Measurements from ENCODE around the gene CARS2.
"Not testable (repeated sequence)": the region's sequence is repeated elsewhere in the genome, so short reads cannot be mapped to it uniquely, and the experiment has no call there.

The CARS2 gene

DNA sequence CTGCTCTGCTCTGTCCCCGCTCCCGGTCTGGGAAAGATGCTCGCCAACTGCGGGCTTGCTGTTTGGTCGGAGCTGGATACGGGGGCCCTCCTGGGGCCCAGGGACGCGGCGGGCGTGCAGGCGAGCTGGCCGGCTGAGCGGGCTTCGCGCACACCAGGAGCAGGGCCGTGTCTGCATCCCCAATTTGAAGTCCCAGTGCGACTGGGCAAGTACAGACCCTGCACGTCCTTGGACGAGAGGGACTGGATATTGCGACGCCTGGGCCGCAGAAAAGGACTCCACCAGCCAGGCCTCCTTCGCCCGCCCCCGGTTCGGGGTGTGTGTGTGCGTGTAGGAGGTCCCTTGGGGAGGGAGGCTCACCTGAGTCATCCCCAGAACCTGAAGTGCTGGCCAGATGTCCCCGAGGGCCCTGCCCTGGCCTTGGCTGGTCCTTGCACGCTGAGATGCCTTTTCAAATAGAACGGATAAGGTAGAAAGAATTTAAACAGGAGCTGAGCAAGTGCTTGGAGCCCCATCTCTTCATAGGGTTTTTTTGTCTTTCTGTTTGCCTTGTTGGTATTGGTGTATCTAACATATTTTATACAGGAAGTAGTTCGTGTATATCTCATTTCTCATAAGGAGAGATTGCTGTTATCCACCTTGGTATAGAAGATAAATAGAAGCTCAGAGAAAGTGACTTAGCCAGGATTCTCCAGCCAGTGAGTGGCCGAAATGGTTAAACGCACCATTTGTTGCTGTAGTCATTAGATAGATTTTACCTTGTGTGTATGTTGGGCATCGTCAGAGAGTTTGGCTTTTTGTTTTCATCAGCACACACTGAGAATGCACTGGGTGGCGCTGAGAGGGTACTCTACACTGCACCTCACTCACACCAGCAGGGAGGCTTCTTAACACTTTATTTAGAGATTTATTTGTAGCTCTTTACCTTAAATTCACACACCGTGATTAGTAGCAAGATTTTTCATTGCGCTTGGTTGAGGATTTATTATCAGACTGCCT lies 89.5 kb downstream of the CARS2 start:
- DNase-seq (ENCODE audit: low spot score), result peak; percentile 75

DNA sequence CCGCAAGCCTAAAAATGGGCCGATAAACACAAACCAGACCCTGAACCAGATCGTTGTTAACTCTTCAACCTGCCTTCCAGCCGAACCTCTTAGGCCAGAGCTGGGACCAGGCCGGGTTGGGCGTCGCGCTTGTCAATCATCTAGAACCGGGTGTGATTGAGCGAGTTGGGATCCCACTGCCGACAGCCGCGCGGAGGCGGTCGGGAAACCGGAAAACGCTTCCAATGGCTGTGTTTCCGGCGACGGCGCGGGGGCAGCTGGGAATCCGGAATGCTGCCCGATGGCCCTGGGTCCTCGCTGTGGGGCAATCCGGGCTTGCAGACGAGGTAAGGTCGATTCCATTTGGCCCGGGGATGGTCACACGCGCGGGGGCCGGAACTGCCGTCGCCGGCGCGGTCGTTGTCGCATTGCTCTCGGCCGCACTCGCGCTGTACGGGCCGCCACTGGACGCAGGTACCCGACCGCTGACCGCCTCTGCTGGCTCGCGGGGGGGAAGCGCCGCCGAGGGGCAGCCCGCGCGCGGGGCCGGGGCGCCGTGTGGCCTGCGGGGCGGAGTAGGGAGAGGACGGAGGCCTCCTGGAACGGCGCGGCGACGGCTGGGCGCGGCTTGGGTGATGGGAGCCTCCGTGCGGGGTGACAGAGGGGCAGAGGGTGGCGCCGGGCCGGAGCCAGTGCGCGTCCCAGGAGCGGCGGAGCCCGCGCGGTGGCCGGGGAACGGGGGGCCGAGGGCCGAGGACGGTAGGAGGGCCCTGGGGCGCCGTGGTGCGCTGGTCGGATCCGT lies 90.4 kb downstream of the CARS2 start, which contains the start of gene NAXD:
Gene NAXD, plus strand, starts transcription at position 224 of the 781 bp plus-strand sequence. Its CDS starts 57 bp downstream, at position 281.
- peak; percentile 96 for DNase-seq (ENCODE audit: low spot score)

DNA sequence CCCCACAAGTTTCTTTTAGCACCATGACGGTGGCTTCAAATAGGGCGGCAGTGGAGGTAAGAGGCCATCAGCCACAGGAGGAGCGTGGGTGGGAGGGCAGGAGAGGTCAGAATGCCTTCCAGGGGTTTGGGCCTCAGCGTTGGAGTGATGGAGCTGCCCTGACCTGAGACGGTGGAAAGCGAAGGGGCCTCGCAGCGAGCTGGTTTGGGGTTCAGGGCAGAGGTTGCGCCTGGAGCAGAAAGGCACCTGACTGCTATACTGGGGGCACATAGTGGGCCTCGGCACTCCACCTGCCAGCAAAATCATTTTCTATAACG lies 91.0 kb downstream of the CARS2 start:
- no peak for DNase-seq (ENCODE audit: low spot score)

DNA sequence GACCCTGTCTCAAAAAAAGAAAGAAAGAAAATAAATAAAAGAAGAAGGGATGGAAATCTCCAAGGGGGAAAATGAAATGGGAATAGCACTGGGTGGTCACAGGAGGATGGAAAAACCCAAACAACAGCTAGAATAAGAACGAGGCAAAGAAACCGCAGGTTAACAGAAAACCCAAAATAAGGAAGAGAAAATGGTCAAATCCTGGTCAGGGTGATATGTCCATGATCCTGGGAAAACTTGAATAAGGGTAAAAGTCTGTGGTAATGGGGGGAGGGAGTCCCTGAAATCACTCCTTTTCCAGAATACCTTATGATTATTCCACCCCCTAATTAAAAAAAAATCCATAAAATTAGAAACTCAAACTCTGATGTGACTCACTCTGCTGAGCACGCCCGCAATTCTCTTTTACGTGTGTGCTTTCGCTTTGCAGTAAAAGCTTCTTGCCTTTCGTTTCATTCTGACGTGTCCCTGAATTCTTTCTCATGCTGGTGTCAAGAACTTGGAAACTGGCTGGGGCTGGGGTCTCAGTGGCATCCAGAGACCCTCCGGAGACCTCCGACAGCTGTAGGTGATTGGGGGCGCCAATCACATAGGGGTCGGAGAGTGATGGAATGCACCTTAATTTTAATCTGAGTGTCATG lies 94.8 kb downstream of the CARS2 start:
- peak; percentile 41 for DNase-seq (ENCODE audit: low spot score)

DNA sequence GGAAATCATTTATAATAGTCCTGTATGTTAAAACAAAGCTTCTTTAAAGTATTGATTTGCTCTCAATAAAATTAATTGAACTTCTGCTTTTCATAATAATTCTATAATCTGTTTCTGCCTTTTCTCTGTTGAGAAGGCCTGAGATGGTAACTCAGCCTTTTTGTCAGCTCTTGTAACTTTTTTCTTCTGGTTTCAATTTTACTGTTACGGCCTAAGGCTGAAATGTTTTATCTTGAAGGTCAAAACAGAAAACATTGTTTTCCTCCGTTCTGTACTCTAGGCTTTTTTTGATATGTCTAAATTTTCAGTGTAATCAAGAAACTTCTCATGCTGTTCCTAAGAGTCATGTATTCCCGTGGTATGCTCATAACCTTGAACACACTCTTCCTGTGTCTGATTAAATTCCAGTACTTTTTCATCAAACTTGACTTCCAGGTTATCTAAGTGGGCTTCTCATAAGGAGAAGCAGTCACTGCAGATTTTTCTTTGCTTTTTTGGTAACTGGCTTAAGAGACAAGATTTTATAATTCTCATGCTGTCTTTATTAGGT lies 98.2 kb downstream of the CARS2 start:
- no peak for DNase-seq (ENCODE audit: low spot score)

DNA sequence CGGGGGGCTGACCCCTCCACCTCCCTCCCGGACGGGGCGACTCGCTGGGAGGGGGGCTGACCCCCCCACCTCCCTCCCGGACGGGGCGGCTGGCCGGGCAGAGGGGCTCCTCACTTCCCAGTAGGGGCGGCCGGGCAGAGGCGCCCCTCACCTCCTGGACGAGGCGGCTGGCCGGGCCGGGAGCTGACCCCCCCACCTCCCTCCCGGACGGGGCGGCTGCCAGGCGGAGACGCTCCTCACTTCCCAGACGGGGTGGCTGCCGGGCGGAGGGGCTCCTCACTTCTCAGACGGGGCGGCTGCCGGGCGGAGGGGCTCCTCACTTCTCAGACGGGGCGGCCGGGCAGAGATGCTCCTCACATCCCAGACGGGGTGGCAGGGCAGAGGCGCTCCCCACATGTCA lies 99.6 kb downstream of the CARS2 start:
- not testable (repeated sequence) for DNase-seq (ENCODE audit: low spot score)

DNA sequence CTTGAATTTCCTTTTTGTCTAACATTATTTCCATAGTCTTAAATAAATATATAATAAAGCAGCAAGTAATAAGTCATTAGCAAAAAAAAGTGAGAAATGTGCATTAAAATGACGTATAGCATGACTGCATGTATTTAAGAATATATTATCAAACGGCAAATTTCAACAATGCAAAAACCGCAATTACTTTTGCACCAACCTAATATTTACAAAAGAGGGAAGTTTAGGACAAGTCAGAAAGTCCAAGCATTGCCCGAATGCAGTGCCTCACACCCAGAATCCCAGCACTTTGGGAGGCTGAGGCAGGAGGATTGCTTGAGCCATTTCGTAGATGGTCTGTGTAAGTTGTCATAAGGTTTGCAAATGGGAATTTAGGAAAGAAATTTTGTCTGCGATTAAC lies 100.8 kb downstream of the CARS2 start:
- DNase-seq (ENCODE audit: low spot score), result no peak

DNA sequence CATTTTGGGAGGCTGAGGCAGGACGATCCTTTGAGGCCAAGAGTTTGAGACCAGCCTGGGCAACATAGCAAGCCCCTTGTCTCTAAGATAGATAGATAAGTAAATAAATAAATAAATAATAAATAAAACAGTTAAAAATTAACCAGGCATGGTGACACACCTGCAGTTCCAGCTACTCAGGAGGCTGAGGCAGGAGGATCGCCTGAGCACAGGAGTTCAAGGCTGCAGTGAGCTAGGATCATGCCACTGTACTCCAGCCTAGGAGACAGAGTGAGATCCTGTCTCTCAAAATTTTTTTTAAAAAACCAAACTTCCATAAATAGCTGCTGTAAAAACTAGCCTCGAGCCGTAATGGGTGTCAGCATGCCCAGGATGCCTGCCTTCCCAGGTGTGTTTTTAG lies 104.9 kb downstream of the CARS2 start:
- no peak for DNase-seq (ENCODE audit: low spot score)

DNA sequence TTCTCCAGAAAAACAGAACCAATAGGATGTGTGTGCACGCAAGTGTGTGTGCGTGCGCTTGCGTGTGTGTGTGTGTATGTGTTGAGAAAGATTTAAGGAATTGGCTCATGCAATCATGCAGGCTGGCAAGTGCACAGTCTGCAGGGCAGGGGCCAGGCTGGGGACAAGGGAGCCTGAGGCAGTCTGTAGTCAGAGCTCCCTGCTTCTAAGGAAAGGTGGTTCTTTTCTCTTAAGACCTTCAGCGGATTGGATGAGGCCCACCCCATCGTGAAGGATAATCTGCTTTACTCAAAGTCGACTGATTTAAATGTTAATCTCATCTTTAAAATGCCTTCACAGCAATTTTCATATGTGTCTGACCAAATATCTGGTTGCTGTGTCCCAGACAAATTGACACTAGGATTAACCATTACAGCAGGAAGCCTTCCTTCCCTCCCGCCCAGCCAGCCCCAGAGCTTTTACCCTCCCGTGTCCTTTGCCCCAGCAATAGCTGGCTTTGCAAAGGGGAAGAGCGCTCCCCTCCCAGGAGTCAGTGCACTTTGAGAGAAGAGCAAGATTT lies 105.6 kb downstream of the CARS2 start:
- no peak for DNase-seq (ENCODE audit: low spot score)

DNA sequence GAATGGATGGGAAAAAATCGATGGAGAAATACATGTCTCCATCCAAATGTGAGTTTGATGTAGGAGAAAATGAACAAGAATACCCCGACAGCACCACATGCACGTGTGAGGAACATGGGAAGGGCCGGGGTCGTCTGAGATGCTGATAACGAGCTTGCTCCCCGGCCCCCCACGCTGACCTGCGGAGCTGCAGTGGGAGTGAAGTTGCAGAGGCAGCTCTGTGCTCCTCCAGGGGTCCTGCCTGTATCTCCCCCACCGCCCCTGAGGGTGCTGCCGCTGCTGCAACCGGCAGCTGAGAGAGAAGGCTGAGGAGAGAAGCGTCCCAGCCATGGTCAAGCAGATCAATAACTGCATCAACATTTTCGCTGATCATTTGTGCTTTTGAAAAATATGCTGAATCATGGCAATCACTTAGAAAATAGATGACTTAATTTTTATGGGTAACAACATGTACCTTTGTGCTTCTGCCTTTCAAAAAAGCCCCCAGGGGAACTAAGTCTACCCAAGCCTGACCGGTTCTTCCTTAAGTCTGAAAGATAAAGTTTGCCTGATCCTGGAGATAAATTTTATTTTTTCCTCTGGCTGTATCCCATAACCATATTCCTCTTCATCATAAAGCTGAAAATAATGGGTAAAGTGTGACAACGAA lies 108.8 kb downstream of the CARS2 start:
- no peak for DNase-seq (ENCODE audit: low spot score)

DNA sequence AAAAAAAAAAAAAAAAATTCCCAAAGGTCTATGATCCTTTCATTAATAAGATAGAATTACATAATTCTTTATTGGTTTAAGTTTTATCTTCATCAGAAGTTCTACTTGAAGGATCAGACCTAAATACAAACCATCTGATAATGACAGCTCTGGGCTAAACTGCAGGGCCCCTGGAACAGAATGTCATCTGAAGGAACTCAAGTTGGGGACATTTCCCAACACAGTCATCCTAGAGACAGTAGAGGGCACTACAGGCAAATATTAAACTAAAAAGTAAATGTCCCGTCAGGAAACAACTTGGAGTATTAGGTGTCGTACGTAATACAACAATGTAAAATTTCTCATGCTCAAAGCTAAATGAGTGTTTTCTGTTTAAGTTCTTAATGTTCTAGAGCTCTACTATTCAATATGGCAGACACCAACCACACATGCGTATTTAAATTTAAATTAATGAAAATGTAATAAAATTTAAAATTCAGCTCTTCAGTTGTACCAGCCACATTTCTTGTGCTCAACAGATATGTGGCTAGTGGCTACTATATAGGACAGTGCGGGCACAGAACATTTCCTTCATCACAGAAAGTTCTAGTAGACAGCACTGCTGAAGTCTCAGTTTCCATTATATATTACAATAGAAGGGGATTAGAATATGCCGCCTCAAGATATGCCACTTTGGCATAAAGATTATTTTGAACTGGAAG lies 112.3 kb downstream of the CARS2 start:
- DNase-seq (ENCODE audit: low spot score), result peak; percentile 69

DNA sequence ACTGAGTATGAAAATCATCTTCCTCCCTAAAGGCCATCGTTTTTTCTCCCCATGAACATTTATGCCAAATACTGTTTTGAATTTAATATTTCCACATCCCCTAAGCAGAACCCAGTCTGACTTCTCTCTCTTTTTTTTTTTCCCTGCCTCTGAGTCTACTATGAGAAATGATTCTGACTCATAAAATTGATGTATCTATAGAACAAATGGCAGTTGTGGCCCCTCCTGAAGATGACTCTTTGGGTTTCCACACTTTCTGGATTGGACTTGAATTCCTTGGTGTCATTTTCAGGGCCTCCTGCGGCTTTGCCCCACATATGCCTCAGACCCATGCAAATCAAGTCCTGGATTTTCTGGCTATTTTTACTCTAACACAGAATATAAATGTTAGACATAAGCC lies 113.3 kb downstream of the CARS2 start:
- no peak for DNase-seq (ENCODE audit: low spot score)

Measured in kidney tubule cell (primary cell).